Stimulated activated CD4-positive, alpha-beta T cell treated with anti-CD3 and anti-CD28 coated beads, Interleukin-2, amount 100 ng/mL, for 48 hours (primary cell): Measurements from ENCODE around the gene GAN.
"Not testable (repeated sequence)": the region's sequence is repeated elsewhere in the genome, so short reads cannot be mapped to it uniquely, and the experiment has no call there.

Experiments
- DNase-seq, 2 donors: peaks; one replicate each; pipeline ENCODE4 v3.0.0-alpha.2; 2020

Gene GAN

GRCh38 chr16:81401035-81401950, 86.5 kb downstream of the GAN start:
- no peak for DNase-seq

- DNase-seq = no peak
Observed at GRCh38 chr16:81403208-81403600, 88.4 kb downstream of the GAN start.

- peak; percentile 86 to 91 for DNase-seq
Observed at GRCh38 chr16:81403601-81404391, 89.0 kb downstream of the GAN start.

- not testable (repeated sequence) for DNase-seq
Observed at GRCh38 chr16:81405002-81405401, 90.2 kb downstream of the GAN start.

GRCh38 chr16:81405702-81406113, 90.9 kb downstream of the GAN start:
- DNase-seq = no peak

GRCh38 chr16:81408409-81408950, 93.7 kb downstream of the GAN start:
- no peak for DNase-seq

- DNase-seq = no peak
Observed at GRCh38 chr16:81409016-81409556, 94.3 kb downstream of the GAN start.

GRCh38 chr16:81410643-81411293, 96.0 kb downstream of the GAN start:
- DNase-seq = no peak

- DNase-seq = no peak
Observed at GRCh38 chr16:81413245-81413990, 98.7 kb downstream of the GAN start.

GRCh38 chr16:81415751-81416150, 101.0 kb downstream of the GAN start:
- DNase-seq = no peak

GRCh38 chr16:81416749-81417148, 102.0 kb downstream of the GAN start:
- no peak for DNase-seq

GRCh38 chr16:81417210-81417609, 102.4 kb downstream of the GAN start:
- DNase-seq = no peak

- no peak for DNase-seq
Observed at GRCh38 chr16:81419806-81420205, 105.0 kb downstream of the GAN start.

- DNase-seq = no peak
Observed at GRCh38 chr16:81421126-81421525, 106.4 kb downstream of the GAN start.

- DNase-seq = no peak
Observed at GRCh38 chr16:81421536-81421935, 106.8 kb downstream of the GAN start.

- not testable (repeated sequence) for DNase-seq
Observed at GRCh38 chr16:81422153-81422552, 107.4 kb downstream of the GAN start.

GRCh38 chr16:81424771-81425170, 110.0 kb downstream of the GAN start:
- peak in 1 of 2 donors; percentile 32 for DNase-seq

GRCh38 chr16:81427219-81427618, 112.5 kb downstream of the GAN start:
- DNase-seq = no peak

GRCh38 chr16:81429045-81429521, 114.3 kb downstream of the GAN start:
- no peak for DNase-seq

GRCh38 chr16:81431554-81432353, 117.0 kb downstream of the GAN start:
- no peak for DNase-seq
